SH-SY5Y (cell line): ENCODE results near the gene ATP6V1B1.

Source experiments
- GATA2 ChIP-seq: IDR thresholded peaks from 2 replicates; pipeline ENCODE4 v1.6.1; 2011; ENCODE audit warnings: mild to moderate bottlenecking, low read depth, low read length
- GATA3 ChIP-seq: IDR thresholded peaks from 2 replicates; pipeline ENCODE4 v1.6.1; 2011; ENCODE audit warnings: low read depth, mild to moderate bottlenecking, low read length, moderate library complexity

DNA sequence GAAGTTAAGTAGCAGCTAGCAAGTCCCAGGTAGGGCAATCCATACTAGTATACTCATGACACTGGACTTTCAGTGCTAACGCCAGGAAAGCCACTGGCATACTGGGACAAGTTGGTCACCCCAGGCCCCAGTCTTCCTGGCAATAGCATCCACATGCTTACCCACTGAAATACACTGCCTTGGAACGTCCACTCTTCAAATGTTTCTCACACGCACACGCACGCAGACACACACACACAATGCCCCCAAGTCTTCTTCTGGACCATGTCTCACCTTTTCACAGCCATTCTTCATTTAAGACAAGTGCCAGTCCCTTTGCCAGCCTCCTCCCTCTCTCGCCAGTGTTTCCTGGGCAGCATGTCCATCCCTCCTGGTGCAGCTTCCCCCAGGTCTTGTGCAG, 67.7 kb downstream of the ATP6V1B1 start:
- TF ChIP-seq GATA2 = no peak
- TF ChIP-seq GATA3 = no peak
